HG02943 (cell line): ENCODE measurements around the gene VPS8.
A peak's percentile ranks its signal among the peaks of the same experiment; 100 is the strongest.
"Not testable (repeated sequence)": the region's sequence is repeated elsewhere in the genome, so short reads cannot be mapped to it uniquely, and the experiment has no call there.

Source experiments
- ATAC-seq: cut with Tn5 transposase; IDR thresholded peaks from one replicate; pipeline ENCODE4 v1.9.1; 2021; ENCODE audit warnings: mild to moderate bottlenecking, low read depth, moderate library complexity; ENCODE audit not compliant: unreplicated experiment

Gene VPS8

DNA sequence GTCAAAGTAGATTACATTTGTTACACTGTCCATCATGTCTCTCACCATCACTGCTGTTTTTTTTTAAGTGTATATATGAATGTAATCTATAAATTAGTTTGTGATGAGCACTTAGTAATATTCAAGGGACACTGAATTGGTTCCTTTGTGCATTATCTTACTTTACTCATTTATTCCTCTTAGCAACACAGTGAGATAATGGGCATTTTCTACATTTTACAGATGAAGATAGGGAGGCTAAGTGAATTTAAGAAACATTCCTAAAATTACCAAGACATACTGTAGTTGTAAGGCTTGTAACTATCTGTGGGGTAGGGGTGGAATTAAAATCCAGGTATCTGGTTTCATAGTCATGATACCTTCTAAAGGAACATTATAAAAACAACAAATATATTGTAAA is 33.9 kb downstream of the VPS8 start:
- no peak for ATAC-seq

DNA sequence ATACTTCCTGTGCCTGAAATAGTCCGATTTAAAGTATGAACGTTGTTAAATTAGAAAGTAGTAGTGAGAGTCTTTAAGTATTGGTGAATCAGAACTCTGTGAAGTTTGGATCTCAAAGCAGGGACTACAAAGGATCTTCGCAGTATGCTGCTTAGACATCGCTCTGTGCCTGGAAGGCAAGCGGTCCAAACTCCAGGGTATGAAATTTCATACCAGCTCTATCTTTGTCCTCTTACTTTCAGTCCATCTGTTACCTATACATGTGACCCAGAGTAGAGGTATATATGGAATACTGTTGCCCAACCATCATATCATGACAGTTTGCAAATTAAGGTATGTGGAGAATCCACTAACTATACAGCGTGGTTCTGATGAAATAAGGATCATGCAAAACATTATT is 34.5 kb downstream of the VPS8 start:
- ATAC-seq: no peak

DNA sequence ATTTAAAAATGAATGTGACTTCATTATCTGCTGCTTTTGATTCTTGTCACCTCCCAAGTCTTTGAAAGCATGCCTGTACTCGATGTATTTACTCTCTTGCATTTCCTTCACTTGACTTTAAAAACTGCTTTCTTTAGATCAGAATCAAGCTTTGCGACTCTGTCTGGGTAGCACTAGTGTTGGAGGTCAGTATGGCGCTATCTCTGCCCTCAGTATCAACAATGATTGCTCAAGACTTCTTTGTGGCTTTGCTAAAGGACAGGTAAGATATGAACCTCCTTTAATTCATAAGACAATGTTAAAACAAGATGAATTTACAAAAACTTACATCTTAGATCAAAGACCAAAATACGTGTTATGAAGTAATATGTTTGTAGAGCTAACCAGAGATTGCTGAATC is 37.0 kb downstream of the VPS8 start:
- no peak for ATAC-seq

DNA sequence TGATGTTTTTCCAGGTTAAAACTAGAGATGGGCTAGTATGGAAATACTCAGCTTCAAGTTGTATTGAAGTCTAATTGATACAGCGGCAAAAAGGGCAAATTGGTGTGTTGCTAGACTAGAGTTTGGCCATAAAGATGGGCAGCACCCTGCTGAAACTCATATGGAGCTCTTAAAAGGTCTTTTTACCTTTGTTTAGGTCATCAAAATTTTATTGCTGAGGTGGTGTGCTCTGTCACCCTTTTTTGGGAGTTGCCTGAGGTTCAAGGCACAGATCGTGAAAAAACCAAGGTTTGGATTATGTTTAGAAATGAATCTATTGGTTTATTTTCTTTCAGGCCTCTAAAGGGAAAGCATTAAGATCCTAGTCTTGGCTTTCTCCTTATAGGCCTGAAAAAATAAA is 38.2 kb downstream of the VPS8 start:
- no peak for ATAC-seq

DNA sequence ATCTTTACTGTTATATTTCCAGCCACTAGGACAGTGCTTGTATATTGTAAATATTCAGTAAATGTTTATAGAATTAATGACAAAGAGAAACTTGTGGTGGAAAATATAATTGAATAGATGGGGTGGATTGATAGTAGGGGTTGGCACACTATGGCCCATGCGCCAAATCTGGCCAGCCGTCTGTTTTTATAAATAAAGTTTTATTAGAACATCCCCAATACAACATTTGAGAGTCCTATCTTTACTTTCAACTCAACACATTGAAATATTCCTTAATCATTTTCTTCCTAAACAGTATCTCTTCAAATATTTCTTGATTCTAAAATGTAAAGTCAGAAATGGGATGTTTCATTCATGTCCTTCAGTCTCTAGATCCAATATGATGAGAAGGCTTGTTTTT is 45.1 kb downstream of the VPS8 start:
- ATAC-seq: no peak

DNA sequence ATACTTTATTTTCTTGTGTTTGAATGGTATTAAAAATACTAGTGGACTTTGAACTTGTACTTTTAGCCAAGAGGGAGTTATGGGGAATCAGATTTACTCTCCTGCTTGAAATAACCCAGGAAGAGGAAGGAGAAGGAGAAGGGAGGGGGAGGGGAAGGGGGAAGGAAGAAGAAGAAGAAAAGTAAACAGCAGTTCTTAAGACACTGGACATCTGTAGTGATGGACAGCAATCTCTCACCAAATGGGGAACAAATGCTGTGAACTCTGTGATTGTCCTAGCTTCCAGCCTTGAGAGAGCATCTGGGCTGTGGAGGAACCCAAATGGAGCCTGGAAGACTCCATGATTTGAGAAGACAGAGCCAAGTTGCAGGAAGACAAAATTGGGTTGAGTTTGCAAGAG is 52.0 kb downstream of the VPS8 start:
- ATAC-seq: no peak

DNA sequence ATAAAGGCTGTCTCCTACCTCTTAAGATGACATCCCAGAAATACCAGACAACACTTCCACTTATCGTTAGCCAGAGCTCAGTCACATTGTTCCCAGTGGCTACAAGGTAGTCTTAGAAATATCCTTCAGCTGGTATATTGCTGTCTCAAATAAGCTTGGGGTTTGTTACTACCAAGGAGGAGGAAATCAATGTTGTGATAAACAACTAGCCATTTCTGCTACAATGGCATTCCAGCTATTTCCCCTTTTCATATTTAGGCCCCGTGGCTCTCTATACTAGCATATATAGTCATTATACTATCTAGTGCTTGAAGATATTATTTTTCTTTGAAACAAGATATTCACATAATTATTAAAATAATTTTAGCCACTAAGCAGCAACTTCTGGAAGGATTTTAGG is 56.5 kb downstream of the VPS8 start:
- ATAC-seq: no peak

DNA sequence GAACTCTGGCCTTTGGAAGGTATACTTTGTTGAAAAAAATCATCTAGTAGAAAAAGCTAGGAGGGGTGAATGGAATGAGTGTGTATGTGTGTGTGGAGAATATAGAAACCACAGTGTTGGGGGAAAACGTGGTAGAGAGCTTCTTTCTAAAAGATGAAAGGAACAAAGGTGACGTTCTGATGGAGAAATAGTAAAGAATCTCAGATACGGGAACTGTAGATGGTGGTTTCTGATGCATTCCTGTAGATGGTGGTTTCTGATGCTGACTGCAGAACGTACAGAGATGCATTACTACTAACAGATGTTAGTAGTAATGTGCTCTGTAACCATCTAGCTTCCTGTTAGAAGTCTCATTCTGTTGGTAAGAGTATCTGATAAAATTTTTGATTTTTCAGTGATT is 60.2 kb downstream of the VPS8 start:
- no peak for ATAC-seq

DNA sequence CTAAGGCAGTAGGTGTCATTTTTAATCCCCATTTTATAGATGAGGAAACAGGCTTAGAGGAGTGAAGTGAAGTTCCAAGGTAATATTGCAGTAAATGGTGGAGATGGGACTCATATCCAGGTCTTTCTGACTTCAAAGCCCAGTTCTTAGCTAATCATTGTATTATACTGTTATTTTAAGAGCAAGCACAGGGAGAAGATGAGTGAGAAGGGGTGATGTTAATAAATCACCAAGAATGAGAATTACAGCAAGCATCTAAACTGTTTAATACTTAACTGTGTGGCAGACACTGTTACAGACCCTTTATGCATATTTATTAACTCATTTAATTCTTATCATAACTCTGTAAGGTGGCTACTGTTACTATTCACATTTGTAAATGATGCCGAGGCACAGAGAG is 61.2 kb downstream of the VPS8 start:
- ATAC-seq: no peak

DNA sequence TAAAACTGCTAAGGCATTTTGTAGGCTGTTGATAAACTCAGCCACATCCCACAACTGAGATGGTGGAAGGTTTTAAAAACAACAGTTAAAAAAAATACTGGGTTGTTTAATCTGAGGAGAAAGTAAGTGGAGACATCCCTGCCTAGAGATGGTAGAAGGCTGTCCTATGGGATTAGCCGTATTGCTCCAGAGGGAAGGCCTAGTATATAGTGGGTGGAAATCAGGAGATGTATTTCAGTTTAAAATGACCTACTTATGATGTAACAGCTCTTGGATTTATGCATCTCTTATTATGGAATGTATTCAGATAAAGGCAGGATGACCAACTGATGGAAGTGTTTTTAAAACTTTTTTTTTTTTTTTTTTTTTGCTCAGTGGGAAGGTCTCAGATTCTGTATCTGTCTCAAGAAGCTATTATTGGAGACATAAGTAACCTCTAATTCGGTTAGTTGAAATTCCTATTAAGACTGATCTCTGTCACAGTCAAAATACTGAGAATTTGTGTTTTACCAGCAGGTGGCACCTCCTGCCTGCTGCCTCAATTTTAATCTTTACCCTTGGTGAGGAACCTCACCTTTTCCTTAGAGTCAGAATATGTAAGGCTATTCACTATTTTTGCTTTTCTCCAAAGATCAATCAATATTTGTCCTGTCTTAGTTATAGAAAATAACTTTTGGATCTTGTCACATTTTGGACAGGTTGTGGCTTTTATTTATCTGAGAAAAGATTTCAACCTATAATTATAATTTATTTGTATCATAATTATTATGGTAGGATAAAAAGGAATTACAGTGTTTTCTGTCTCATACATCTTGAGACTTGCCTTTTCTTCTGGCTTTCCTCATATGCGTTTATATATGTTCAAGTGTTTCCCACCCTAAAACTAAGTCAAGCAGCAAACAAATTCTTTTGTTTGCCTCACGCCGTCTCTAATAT is 63.0 kb downstream of the VPS8 start:
- no peak for ATAC-seq

DNA sequence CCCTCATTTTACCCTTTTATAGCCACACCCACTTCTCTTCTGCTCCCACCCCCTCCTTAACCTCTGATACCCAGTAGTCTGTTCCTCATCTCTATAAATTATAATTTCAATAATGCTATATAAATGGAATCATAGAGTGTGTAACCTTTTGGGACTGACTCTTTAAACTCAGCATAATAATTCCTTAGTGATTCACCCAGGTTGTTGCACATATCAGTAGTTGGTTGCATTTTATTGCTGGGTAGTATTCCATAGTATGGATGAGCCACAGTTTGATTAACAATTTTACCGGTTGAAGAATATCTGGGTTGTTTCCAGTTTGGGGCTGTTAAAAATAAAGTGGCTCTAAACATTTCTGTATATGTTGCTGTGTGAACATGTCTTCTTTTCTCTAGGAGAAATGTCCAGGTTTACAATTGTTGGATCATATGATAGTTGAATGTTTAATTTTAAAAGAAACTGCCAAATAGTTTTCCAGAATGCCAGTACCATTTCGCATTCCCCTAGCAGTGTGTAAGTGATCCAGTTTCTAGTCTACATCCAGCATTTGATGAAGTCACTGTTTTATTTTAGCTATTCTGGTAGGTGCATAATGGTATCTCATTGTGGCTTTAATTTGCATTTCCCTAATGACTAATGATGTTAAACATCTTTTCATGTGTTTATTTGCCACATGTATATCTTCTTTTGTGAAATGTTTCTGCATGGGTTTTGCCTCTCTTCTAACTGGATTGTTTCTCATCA is 68.5 kb downstream of the VPS8 start:
- no peak for ATAC-seq

DNA sequence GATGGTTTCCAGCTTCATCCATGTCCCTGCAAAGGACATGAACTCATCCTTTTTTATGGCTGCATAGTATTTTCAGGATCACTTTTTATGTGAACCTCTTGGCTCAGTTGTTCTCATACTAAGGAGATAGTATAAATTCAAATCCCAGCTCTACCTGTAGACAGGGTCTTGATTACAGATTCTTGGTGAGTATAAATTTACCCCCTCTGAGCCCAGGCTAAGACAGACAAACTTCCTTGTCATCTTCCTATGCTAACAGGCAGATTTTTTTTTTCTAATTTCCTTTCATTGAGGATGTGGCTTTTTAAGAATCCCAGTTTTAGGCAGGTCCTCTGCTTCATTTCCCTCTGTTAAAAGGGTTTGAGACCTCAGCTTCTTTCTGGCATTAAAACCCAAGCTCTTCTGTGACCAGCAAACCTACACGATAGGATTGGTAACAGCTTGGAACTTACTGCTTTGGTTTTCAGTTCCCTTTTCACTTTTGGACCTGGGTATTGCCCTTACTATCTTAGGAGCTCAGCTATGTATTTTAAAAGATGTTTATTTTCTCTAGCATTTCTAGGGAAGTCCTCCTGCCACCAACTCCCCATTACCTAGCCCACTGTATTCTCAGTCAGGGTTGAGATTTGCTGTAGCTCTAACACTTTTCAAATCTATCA is 72.5 kb downstream of the VPS8 start:
- peak; percentile 83 for ATAC-seq

DNA sequence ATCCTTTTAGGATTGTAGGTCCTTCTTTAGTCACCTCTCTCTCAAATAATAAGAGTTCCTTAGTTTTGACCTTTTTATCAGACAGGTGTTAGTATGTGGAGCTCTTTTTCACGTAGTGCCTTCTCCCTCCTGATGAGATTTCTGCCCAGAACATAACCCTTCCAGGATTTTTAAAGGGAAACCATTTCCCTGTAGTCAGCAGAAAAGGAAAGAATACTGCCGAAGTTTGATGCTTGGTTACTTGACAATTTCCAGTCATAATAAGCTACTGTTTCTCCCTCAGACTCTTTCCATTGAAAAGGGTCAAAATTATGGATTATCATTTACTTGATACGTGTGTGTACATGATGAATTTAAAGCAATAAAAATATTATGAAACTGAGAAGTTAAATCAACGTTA is 73.1 kb downstream of the VPS8 start:
- ATAC-seq: no peak

DNA sequence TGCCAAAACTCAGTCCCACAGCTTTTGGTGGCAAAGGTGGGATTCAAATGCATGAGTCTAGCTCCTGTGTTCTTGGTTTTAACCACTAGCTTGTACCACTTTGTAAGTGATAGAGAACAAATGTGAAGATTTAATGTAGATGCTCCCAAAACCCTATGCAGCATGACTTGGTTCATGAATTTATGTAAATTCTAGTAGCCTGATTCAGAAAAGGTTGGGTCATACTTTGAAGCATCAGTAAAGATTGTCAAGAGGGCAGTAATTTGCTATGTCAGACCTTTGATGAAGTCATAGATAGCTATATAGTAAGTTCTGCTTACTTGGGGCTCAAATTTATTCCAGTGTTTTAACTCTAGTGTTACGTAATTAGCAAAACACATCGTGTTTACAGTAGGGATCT is 75.6 kb downstream of the VPS8 start:
- no peak for ATAC-seq

DNA sequence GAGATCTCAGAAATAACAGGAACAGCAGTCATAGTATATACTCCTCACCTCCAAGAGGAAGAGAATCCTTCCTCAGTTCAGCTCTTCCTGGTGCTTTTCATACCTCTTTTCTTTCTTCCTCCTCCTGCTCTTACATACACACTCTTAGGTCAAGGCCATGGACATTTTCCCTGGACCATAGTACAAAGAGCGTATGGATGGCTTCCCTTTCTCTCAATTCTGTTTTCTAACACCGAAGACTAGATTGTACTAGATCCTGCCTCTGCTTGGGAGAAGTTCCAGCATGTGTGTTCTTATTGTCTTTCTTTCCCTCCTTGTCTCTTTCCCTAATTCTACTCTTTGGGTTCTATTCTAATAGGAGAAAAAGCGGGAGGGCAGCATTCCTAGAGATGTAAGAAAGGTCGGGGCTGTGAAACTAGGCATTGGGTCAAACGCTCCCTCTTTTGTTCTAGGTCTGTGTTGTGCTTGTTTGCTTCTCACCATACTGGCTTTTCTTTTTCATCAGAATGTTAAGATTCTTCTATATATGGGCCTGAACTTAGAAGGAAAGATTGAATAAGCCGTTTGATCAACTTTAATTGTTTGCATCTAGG is 77.4 kb downstream of the VPS8 start:
- no peak for ATAC-seq

DNA sequence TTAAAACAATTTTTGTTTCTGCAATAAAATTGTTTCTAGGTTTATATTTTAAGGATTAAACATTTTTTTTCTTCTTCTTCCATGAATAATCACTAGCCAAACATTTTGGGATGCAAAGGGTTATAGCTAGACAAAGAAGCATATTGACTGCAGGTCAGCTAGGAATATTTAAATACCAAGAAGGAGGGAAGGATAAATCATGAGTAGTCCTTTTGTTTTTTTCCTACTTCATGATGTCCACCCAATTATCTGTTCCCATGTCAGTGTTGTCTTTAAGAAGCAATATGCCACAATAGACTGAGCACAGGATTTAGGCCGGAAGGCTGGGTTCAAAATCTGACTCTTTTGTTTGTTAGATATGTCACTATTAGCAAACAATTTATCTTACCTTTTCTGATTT is 82.1 kb downstream of the VPS8 start:
- no peak for ATAC-seq

DNA sequence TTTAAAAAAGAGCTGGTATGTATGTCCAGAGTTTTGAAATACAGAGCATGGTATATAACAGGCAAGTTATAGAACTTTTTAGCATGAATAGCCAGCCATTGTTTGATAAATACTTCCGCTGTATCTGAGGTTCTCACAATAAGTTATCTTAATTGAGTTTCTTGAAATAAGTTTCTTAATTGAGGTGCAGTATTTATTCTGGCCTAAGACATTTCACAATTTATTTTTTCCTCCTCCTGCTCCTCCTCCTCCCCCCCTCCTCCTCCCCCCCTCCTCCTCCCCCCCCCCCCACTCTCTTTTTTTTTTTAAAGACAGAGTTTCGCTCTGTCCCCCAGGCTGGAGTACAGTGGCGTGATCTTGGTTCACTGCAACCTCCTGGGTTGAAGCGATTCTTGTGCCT is 83.4 kb downstream of the VPS8 start:
- ATAC-seq: no peak

DNA sequence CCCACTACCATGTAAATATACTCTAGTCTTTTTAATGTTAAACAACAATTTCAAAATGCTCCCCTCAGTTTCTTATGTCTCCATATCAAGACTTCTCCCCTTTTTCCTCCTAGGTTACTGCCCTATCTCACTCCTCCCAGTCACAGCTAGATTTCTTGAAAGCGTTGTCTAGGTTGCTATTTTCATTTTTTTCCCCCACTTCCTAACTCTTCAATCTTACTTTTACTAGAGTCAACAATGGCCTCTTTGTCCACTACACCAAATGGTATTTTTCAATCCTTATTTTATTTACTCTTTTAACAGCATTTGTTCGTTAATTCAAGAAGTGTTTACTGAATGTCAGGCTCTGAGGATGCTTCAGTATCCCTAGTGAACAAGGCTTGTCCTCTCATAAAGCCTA is 84.4 kb downstream of the VPS8 start:
- no peak for ATAC-seq

DNA sequence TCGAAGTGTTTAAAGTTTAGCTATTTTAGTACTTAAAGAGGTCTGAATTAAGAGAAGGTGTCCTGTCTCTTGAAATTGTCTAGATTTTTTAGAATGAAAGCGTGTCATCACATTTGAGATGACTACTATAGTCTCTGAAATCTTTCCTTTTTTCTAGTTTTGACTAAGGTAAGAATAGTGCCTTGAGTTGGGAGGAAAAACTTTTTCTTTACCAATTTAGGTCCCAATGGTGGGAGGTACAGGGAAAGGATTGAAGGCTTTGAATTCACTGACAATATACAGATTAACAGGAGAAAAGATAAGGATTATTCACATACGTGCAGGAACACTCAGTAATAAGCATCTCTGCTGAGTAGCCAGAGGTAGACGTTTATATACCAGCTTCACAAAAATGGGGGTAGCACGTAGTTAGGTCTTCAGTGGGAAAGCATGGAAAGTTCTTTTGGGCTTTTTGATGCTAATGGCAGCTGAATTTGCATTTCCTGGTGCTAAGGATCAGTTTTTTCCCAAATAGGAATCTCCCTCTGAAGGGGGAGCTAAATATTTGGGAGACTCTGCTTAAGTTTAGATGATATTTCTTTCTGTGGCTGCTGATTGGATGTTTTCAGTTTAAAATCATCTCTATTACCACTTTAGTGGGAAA is 88.1 kb downstream of the VPS8 start:
- ATAC-seq: no peak

DNA sequence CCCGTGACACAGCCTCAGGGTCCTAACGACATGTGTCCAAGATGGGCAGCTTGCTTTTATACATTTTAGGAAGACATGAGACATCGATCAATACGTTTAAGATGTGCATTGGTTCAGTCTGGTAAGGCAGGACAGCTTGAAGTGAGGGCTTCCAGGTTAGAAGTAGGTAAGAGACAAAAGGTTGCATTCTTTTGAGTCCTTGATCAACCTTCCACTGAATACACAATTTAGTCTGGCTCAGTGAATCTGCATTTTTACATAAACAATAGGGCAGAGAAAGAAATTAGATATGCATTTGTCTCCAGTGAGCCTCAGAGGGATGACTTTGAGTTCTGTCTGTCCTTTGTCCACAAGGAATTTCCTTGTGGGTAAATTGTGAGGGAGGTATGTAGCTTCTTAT is 95.1 kb downstream of the VPS8 start:
- ATAC-seq: not testable (repeated sequence)
